Upper lobe of left lung (tissue), 6 donors: ENCODE data around the gene DCAF17. TPM values are rescaled to one million over a fixed set of nuclear protein-coding genes. Genes with fewer than 3 reads are reported as not detected.

ENCODE experiments used
- ATAC-seq, 2 donors: fragments of 200-7000 bp; cut with Tn5 transposase; one replicate each; pipeline ENCODE4 v1.9.1; 2022; ENCODE audit warnings: mild to moderate bottlenecking in 2 of 2, moderate library complexity in 2 of 2; ENCODE audit not compliant: low FRiP score in 2 of 2
- DNase-seq, 2 donors: peaks; one replicate each; pipeline ENCODE4 v3.0.0-alpha.2; 2019 to 2020
- H3K27ac ChIP-seq, 4 donors: fragments of 200-600 bp; sonication (generic); one replicate each; pipeline ENCODE4 v1.5.1; 2016 to 2019
- H3K27me3 ChIP-seq, 4 donors: fragments of 200-600 bp; sonication (generic); one replicate each; pipeline ENCODE4 v1.5.1; 2017 to 2019
- H3K36me3 ChIP-seq, 4 donors: fragments of 200-600 bp; sonication (generic); one replicate each; pipeline ENCODE4 v1.5.1; 2016 to 2019
- H3K4me1 ChIP-seq, 4 donors: fragments of 200-600 bp; sonication (generic); one replicate each; pipeline ENCODE4 v1.5.1; 2018 to 2019
- H3K4me3 ChIP-seq, 4 donors: fragments of 200-600 bp; sonication (generic); one replicate each; pipeline ENCODE4 v1.5.1; 2017 to 2019; ENCODE audit warnings: mild to moderate bottlenecking in 2 of 4, moderate library complexity in 1 of 4
- H3K9me3 ChIP-seq, 4 donors: fragments of 200-600 bp; sonication (generic); one replicate each; pipeline ENCODE4 v1.5.1; 2018 to 2019
- CTCF ChIP-seq, 6 experiments: fragments of 450-650 bp in 4 of 6; fragments of 200-600 bp in 2 of 6; sonication (generic) in 2 of 6; IDR thresholded peaks; one replicate each; pipeline ENCODE4 v1.5.1; 2016 to 2019; ENCODE audit warnings: antibody characterized with exemption in 6 of 6
- EP300 ChIP-seq, 4 donors: sonication (generic); formaldehyde crosslinking; IDR thresholded peaks; one replicate each; pipeline ENCODE4 v1.5.1; 2017; ENCODE audit warnings: antibody characterized with exemption in 4 of 4, control low read depth in 2 of 4
- POLR2A ChIP-seq, 4 donors: fragments of 450-650 bp; IDR thresholded peaks; one replicate each; pipeline ENCODE4 v1.5.1; 2016 to 2017; ENCODE audit warnings: antibody characterized with exemption in 4 of 4, mild to moderate bottlenecking in 2 of 4
- POLR2AphosphoS5 ChIP-seq, 2 donors: sonication (generic); formaldehyde crosslinking; IDR thresholded peaks; one replicate each; pipeline ENCODE4 v1.5.1; 2017; ENCODE audit warnings: antibody characterized with exemption in 2 of 2
- whole genome bisulfite sequencing, 2 donors: methylation state at CpG; one replicate each; pipeline ENCODE4 v1.1.5; 2017 to 2018; 5-methylcytosine and 5-hydroxymethylcytosine counted together
- small RNA-seq, 4 donors: library from RNA; depleted of rRNA; stranded (forward); fragments of <200 nt; gene quantifications; one replicate each; pipeline ENCODE3, GENCODE V24; 2016
- total RNA-seq, 6 donors: library from RNA; depleted of rRNA in 4 of 6; stranded (reverse); fragments of >200 nt in 4 of 6; gene quantifications; one replicate each; pipeline versions ENCODE4 v1.1.0 to v1.2.1, GENCODE V29; 2016 to 2021
- donor health status: DM: no; HTN: no; CAD: no; lungs with moderate emphysema.
- donor health status: DM: no; HTN: yes; CAD: no; lungs with severe emphysema.

The DCAF17 gene
- total RNA-seq, 6 donors from 2014 or later = 6.2 to 24.7 (median 11.9) TPM

GRCh38 chr2:171533331-171533730, 99.3 kb downstream of the DCAF17 start:
- TF ChIP-seq EP300 (IDR thresholded peaks at IDR 0.05) (no peak), CTCF (IDR thresholded peaks at IDR 0.05) (no peak), POLR2AphosphoS5 (IDR thresholded peaks at IDR 0.05) (no peak), POLR2A (IDR thresholded peaks at IDR 0.05) (no peak)

More at GRCh38 chr2:171533331-171533730, 99.3 kb downstream of the DCAF17 start:
- Histone ChIP-seq H3K4me3 (no peak overlapping the region), H3K9me3 (no peaks in the 10 kb centered on the region), H3K27me3 (no peaks in the 10 kb centered on the region), H3K27ac (no peak overlapping the region), H3K36me3 (peaks cover 0 to 5% (median 2%) of the 10 kb centered on the region in 4 donors), H3K4me1 (peaks cover 0 to 25% (median 16%) of the 10 kb centered on the region in 4 donors)
- ATAC-seq (no peak), DNase-seq (no peak)
- 100% methylated on average over 1 of the region's 1 CpG for WGBS, 2 donors

Small RNA genes within 50 kb of the gene (small RNA-seq; reads per million reads assigned to genes)
- gene AC007969.2 = 0 reads per million in 4 donors

Other genes with a start within 250 kb of the DCAF17 start
- gene METTL8, start 236 bp upstream of the DCAF17 start, total RNA-seq = 10 to 100 TPM in 5 of 6 donors, 1 to 10 TPM in 1; 6.1 to 15.4 (median 13.0) TPM
- gene CYBRD1, start 88.2 kb downstream of the DCAF17 start, total RNA-seq = 100 to 1,000 TPM in 4 of 6 donors, 10 to 100 TPM in 2; 71.7 to 383 (median 214) TPM